KMS-11 (cell line): ENCODE results near the gene DENND2D.
A peak's percentile ranks its signal among the peaks of the same experiment; 100 is the strongest.

Experiments
- H2AFZ ChIP-seq: fragments of 200-600 bp; sonication (generic); 2 replicates; pipeline ENCODE4 v1.6.1; 2016; ENCODE audit warnings: antibody characterized with exemption, mixed run types, low read depth
- H3K27ac ChIP-seq: fragments of 200-600 bp; sonication (generic); 2 replicates; pipeline ENCODE4 v1.6.1; 2016; ENCODE audit warnings: mild to moderate bottlenecking, mixed run types
- H3K27me3 ChIP-seq: fragments of 200-600 bp; sonication (generic); 2 replicates; pipeline ENCODE4 v1.6.1; 2017; ENCODE audit warnings: mild to moderate bottlenecking, low read depth, mixed run types, moderate library complexity; ENCODE audit not compliant: insufficient read depth
- H3K36me3 ChIP-seq: fragments of 200-600 bp; sonication (generic); 2 replicates; pipeline ENCODE4 v1.6.1; 2017; ENCODE audit warnings: mild to moderate bottlenecking, mixed run types; ENCODE audit not compliant: insufficient read depth
- H3K4me1 ChIP-seq: fragments of 200-600 bp; sonication (generic); 2 replicates; pipeline ENCODE4 v1.6.1; 2016; ENCODE audit warnings: mild to moderate bottlenecking, low read depth, mixed run types; ENCODE audit not compliant: poor library complexity, severe bottlenecking
- H3K4me2 ChIP-seq: fragments of 200-600 bp; sonication (generic); 2 replicates; pipeline ENCODE4 v1.7.0; 2016; ENCODE audit warnings: mild to moderate bottlenecking, mixed run types
- H3K4me3 ChIP-seq: fragments of 200-600 bp; sonication (generic); IDR thresholded peaks from 2 replicates; pipeline ENCODE4 v1.6.1; 2017; ENCODE audit warnings: low read depth, low read length, mixed read lengths; ENCODE audit not compliant: insufficient read depth
- H3K79me2 ChIP-seq: fragments of 200-600 bp; sonication (generic); 2 replicates; pipeline ENCODE4 v1.6.1; 2016; ENCODE audit warnings: low read depth, mixed run types; ENCODE audit not compliant: insufficient read depth
- H3K9ac ChIP-seq: fragments of 200-600 bp; sonication (generic); 2 replicates; pipeline ENCODE4 v1.6.1; 2016; ENCODE audit warnings: mild to moderate bottlenecking, mixed run types
- H4K20me1 ChIP-seq: fragments of 200-600 bp; sonication (generic); 2 replicates; pipeline ENCODE4 v1.6.1; 2016; ENCODE audit warnings: mild to moderate bottlenecking, mixed run types; ENCODE audit not compliant: insufficient read depth
- TF ChIP-seq, protein P1 (sequence below): fragments of 200-600 bp; sonication (generic); conservative IDR thresholded peaks from 2 replicates; pipeline ENCODE4 v1.6.1; 2017; ENCODE audit warnings: low read depth, mild to moderate bottlenecking, antibody characterized with exemption, low read length, moderate library complexity, mixed read lengths

Gene DENND2D

DNA sequence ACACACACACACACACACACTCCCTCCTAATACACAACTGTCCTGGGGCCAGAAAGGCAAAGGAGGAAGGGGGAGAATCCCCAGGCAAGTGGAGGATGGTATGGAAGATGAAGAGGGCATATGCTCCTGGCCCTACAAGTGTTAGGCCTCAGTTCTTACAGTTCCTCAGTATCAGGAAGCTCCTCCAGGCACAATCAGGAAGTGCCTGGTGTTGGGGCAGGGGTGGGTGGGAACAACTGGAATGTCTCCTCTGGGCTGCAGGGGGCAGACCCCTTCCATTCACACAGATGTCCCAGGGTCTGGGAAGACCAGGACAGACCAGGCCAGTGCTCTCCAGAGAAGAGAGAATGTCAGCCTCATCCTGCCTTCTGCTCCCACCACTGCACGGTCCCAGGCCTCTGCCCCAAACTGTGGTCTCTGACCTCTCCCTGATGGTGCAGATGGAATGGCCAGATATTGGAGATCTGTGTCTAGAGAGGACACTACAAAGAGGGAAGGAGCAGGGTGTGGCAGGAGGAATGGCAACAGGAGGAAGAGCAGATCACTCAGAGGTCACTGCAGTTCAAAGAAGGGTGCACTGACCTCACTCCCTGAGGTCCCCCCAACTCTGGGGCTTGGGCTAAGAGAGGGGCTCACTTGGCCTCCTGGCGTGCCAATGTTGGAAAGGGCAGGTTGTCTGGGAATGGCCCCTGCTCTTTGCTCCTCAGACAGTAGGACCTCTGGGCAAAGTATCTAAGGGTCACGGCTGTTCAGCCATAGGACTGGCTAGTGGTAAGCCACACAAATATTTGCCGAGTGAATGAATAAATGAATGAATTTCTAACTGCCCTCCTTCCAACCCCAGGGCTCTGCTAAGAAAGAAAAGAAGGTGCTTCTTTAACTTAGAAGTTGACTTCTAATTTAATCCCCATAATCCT, 2.5 kb upstream of the DENND2D start:
- H3K27ac ChIP-seq, result no peak overlapping the region; the same call in 1 of the 2 replicates
- peak overlapping the region; percentile 52; the same call in 1 of the 2 replicates for H2AFZ ChIP-seq
- TF ChIP-seq, protein P1, sequence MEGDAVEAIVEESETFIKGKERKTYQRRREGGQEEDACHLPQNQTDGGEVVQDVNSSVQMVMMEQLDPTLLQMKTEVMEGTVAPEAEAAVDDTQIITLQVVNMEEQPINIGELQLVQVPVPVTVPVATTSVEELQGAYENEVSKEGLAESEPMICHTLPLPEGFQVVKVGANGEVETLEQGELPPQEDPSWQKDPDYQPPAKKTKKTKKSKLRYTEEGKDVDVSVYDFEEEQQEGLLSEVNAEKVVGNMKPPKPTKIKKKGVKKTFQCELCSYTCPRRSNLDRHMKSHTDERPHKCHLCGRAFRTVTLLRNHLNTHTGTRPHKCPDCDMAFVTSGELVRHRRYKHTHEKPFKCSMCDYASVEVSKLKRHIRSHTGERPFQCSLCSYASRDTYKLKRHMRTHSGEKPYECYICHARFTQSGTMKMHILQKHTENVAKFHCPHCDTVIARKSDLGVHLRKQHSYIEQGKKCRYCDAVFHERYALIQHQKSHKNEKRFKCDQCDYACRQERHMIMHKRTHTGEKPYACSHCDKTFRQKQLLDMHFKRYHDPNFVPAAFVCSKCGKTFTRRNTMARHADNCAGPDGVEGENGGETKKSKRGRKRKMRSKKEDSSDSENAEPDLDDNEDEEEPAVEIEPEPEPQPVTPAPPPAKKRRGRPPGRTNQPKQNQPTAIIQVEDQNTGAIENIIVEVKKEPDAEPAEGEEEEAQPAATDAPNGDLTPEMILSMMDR, result no peak
- peak overlapping the region; percentile 68 for H3K4me2 ChIP-seq
- H3K27me3 ChIP-seq, result no peaks in the 10 kb centered on the region
- no peaks in the 10 kb centered on the region for H3K36me3 ChIP-seq
- no peaks in the 10 kb centered on the region for H3K79me2 ChIP-seq
- H3K9ac ChIP-seq, result peak overlapping the region; percentile 81; the same call in 1 of the 2 replicates
- no peaks in the 10 kb centered on the region for H4K20me1 ChIP-seq
- H3K4me1 ChIP-seq, result peaks cover 16% of the 10 kb centered on the region
- H3K4me3 ChIP-seq, result peak overlapping the region; percentile 32

DNA sequence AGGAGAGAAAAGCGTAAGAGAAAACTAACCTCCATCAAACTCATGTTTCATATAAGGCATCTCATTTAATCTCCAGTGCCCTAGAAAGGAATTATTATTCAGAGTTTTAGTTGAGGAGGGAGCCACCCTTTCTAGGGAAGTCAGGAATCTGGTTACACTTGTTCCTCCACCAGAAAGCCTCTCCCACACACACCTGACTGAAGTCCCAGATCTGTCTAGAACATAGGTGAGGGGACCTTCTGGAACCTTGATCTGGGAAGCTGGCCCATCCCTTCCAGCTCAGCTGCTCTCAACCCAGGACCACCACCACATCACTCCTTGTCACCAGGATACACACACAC, 1.9 kb upstream of the DENND2D start:
- Histone ChIP-seq H3K27me3 (no peaks in the 10 kb centered on the region), H3K79me2 (no peaks in the 10 kb centered on the region), H3K4me1 (peaks cover 16% of the 10 kb centered on the region), H3K4me2 (no peak overlapping the region), H3K4me3 (no peak overlapping the region), H3K9ac (no peak overlapping the region), H3K27ac (no peak overlapping the region), H4K20me1 (no peaks in the 10 kb centered on the region), H2AFZ (no peak overlapping the region), H3K36me3 (no peaks in the 10 kb centered on the region)
- TF ChIP-seq, protein P1, result no peak

DNA sequence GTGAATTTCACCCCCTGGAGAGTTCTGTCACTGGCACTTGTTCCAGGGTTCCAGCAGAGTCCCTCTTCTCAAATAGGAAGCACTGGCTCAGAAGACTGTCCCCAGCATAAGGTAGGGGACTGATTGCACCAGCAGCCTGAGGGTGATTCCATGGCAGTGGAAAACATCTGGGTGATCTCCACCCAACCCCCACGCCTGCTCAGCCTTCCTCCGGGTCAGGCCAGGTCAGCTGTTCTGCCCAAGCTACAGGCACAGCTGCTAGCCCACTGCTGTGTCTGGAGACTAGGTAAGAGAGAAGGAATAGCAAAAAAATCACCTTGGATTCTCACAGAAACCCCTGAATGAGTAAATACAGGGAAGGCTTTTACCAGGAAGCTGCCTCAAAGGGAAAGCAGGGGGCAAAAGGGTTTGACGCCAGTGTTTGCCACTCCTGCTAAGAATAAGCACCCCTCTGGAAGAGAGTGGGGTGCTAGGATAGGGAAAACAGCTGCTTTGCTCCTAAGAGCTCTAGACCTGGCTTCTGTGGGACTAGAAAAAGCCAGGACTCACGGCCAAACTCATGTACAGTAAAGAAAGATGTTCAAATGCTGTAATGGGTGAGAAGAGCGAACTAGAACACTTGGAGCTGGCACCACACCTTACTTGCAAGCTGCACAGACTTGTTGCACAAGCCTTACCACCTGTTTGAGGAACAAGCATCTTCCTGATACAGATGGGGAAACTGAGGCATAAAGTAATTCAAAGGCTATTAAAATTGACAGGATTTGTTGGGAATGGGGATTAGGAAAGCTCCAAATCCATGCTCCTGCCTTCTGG, 1.0 kb upstream of the DENND2D start:
- no peak overlapping the region for H3K27ac ChIP-seq
- TF ChIP-seq, protein P1, result no peak
- H3K4me1 ChIP-seq, result peaks cover 16% of the 10 kb centered on the region
- H3K27me3 ChIP-seq, result no peaks in the 10 kb centered on the region
- H3K79me2 ChIP-seq, result no peaks in the 10 kb centered on the region
- no peaks in the 10 kb centered on the region for H3K36me3 ChIP-seq
- no peak overlapping the region for H3K4me3 ChIP-seq
- H3K4me2 ChIP-seq, result no peak overlapping the region
- H3K9ac ChIP-seq, result no peak overlapping the region
- no peaks in the 10 kb centered on the region for H4K20me1 ChIP-seq
- no peak overlapping the region for H2AFZ ChIP-seq

DNA sequence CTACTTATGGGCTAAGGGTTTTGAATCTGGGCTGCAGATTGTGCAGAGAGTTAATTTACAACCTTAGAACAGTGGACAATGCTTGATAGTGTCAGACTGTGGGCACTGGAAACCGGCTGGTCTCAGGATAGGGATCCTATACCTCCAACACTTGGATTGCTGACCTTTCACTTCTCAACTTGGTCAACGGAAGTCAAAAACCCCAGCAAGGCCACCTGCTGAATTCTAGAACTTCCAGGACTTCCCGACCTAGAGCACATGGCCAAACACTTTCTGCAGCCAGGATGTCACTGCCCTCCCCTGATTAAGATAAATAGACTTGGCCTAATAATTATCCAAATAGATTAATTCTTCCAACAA, 336 bp upstream of the DENND2D start:
- no peaks in the 10 kb centered on the region for H4K20me1 ChIP-seq
- no peak overlapping the region for H3K9ac ChIP-seq
- H2AFZ ChIP-seq, result no peak overlapping the region
- TF ChIP-seq, protein P1, result no peak
- peaks cover 16% of the 10 kb centered on the region for H3K4me1 ChIP-seq
- no peaks in the 10 kb centered on the region for H3K79me2 ChIP-seq
- no peaks in the 10 kb centered on the region for H3K36me3 ChIP-seq
- no peaks in the 10 kb centered on the region for H3K27me3 ChIP-seq
- no peak overlapping the region for H3K27ac ChIP-seq
- H3K4me2 ChIP-seq, result no peak overlapping the region
- no peak overlapping the region for H3K4me3 ChIP-seq
